OCI-LY7 (cell line): ENCODE measurements around the gene GSC2.

Source experiments
- CTCF ChIP-seq: fragments of 200-600 bp; sonication (generic); conservative IDR thresholded peaks from 2 replicates; pipeline ENCODE4 v1.5.1; 2014; ENCODE audit warnings: mild to moderate bottlenecking, antibody characterized with exemption, low read length, moderate library complexity, mixed read lengths
- EZH2phosphoT487 ChIP-seq: fragments of 200-600 bp; sonication (generic); IDR thresholded peaks from 2 replicates; pipeline ENCODE4 v1.6.1; 2018; ENCODE audit warnings: low read depth, borderline replicate concordance, mild to moderate bottlenecking, mixed run types, antibody characterized with exemption, low read length, moderate library complexity, mixed read lengths

DNA sequence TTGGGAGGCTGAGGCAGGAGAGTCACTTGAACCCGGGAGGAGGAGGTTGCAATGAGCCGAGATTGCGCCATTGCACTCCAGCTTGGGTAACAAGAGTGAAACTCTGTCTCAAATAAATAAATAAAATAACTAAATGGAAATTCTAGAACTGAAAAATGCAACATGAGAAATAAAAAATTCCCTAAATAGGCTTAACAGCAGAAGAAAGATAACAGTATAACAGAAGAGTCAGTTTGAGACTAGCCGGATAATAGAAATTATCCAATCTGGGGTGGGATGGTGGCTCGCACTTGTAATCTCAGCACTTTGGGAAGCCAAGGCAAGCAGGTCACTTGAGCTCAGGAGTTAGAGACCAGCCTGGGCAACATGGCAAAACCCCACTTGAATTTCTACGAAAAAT, 14.3 kb upstream of the GSC2 start:
- TF ChIP-seq EZH2phosphoT487: no peak
- TF ChIP-seq CTCF: no peak
